Stimulated activated CD4-positive, alpha-beta T cell treated with anti-CD3 and anti-CD28 coated beads, TNF-alpha, amount 100 ng/mL, for 4 hours (primary cell): Measurements from ENCODE around the gene SMIM9.
"Not testable (repeated sequence)": the region's sequence is repeated elsewhere in the genome, so short reads cannot be mapped to it uniquely, and the experiment has no call there.

Experiments used
- DNase-seq, 3 experiments: peaks; one replicate each; pipeline ENCODE4 v3.0.0-alpha.2; 2020; ENCODE audit warnings: low read depth in 3 of 3

The SMIM9 gene

DNA sequence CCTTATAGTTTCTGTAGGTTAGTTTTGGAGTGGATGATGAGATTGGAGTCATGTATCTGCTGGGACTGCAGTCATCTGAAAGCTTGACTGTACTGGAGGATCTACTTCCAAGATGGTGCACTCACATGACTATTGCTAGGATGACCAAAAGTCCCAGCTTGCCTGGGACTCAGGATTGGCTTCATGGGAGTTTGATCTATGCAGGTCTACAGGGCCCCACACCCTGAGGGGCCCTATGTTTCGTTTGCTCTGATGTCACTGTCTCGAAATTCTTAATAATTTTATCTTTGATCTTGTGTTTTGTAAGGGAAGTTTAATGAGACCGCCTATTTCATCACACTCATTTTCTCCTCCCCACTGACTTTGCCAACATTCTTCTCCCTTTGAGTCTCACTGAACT is at the start of gene SMIM9:
Gene SMIM9, minus strand, starts transcription at position 101 of the 400 bp plus-strand sequence. CDS start 3,806 bp downstream, outside the sequence.
- DNase-seq, result no peak

DNA sequence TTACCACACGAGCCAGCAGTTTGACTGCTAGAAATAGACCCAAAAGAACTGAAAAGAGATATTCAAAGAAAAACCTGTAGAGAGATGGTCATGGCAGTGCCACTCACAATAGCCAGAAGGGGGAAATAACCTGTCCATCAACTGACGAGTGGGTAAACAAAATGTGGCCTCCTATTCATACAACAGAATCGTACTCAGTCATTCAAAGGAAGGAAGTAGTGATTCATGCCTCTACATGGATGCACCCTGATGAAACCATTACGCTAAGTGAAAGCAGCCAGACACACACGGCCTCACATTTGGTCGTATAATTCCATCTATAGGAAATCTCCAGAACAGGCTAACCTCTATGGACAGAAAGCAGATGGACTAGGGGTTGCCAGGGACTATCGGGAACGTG is 49.6 kb upstream of the SMIM9 start:
- not testable (repeated sequence) for DNase-seq

DNA sequence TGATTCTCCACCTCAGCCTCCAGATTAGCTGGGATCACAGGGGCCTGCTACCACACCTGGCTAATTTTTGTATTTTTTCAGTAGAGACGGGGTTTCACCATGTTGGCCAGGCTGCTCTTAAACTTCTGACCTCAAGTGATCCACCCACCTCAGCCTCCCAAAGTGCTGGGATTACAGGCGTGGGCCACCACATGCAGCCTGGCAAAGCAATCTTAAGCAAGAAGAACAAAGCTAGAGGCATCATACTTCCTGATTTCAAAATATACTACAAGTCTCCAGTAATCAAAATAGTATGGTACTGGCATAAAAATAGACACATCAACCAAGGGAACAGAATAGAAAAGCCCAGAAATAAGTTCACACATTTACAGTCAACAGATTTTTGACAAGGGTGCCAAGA is 38.9 kb upstream of the SMIM9 start:
- no peak for DNase-seq

DNA sequence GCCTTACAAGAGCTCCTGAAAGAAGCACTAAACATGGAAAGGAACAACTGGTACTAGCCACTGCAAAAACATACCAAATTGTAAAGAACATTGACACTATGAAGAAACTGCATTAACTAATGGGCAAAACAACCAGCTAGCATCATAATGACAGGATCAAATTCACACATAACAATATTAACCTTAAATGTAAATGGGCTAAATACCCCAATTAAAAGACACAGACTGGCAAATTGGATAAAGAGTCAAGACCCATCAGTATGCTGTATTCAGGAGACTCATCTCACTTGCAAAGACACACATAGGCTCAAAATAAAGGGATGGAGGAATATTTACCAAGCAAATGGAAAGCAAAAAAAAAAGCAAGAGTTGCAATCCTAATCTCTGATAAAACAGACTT is 34.1 kb upstream of the SMIM9 start:
- not testable (repeated sequence) for DNase-seq

DNA sequence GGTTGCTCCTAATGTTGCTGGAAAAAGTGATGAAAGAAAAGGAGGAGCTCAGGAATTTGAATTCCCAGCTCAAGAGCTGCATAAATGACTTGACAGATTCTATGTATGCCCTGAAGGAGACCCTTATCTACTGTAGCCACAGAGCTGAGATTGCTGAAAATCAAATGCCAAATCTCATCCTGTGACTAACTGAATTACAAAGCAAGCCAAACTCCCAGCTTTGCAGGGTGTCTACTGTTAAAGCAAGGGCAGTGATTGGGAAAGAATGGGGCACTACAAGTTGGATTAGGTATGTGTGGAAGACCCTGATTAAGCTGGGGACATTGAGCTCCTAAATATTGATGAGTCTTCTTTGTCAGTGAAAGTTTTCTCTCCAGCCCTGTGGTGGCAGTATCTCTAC is 20.8 kb upstream of the SMIM9 start:
- DNase-seq, result no peak

DNA sequence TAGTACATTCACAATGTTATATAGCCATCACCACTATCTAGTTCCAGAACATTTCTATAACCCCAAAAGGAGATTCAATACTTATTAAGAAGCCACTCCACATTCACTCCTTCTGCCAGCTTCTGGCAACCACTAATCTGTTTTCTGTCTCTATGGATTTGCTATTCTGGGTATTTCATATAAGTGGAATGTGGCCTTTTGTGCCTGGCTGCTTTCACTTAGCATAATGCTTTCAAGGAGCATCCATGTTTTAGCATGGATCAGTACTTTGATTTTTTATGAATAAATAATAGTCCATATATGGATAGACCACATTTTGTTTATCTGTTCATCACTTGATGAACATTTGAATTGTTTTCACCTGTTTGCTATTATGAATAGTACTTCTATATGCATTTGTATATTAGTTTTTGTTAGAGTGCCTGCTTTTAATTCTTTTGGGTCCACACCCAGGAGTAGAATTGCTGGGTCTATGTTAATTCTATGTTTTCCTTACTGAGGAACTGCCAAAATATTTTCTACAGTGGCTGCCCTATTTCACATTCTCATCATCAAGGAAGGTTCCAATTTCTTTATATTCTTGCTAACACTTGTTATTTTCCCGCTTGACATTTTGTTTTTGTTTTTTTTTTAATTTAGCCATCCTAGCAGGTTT is 16.6 kb upstream of the SMIM9 start:
- DNase-seq, result no peak

DNA sequence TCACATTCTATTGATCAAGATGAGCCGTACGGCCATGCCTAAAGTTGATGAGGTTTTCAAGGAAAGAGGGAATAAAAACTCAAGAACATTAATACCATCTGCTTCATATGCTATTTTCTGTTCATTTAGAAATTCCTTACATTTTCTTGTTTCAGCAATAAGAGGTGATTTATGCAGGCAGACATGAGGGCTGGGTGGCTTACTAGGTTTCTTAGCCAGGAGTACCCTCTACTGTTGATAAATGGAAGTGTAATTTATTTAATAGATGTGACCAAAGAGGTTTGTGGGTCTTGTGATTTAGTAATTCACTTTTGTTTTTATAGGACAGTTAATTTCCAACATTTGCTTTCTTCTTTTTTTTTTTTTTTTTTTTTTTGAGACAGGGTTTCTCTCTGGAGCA is 6.4 kb upstream of the SMIM9 start:
- DNase-seq, result no peak

DNA sequence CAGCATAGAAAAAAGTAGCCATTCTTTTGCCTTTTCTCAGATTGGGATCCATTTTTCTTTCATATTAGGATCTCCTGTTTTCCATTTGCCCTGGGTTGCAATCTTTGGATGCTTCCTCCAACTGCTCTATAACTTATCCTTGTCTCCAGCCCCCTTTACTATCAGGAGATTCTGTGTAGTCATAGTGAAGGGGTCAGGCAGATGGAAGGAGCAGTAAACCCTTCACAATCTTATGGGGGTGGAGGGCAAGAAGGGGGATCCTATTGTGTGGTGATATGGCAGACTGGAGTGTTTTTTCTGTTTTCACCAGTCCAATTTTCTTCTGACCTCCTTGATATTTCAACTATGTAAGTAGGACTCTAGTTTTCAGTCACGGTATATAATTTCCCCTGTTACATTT is 1.7 kb upstream of the SMIM9 start:
- DNase-seq, result no peak

DNA sequence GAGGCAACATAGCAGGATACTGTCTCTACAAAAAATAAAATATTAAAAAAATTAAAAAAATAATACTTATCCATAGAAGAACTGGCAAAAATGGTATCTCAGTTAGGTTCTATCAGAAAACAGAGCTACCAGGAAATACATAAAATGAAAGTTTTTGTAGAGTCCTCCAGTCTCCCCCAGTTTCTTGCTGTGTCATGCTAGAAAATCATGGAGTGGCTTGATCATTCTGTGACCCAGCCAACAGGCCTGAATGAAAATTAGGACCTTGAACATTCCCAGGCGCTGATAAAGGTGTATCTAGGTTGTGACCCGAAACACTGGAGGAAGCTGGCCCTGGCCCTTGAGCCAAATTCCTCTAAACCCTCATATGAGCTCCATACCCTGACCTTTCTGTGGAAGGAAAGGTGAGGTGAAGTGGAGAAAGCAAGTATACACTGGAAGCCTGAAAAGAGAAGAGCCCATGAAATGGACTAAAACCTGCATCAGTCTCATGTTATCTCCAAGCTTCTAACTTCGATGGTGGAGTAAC is 652 bp downstream of the SMIM9 start:
- no peak for DNase-seq

DNA sequence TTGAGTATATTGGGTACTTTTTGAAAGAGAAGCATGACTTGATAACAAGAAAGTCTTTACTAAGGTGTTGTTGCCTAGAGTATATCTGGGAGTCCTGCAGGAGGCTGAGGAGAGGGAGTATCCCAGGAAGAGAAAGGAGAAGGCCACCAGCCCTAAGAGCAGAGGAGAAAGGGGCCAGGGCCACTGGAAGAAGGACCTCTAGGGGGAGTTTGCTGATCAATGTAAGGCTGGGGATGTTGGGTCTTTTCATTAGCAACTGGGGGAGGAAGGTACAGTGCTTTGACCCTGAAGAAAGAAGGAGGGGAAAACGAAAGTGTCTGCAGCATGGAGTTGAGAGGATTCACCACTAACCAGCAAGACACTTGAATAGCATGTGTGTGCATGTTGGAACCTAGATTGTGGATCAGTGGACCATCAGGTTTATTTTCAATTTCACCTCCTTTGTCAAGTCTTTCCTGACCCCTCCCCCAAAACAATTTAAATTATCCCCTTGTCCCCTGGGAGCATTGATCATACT is 4.5 kb downstream of the SMIM9 start:
- no peak for DNase-seq

DNA sequence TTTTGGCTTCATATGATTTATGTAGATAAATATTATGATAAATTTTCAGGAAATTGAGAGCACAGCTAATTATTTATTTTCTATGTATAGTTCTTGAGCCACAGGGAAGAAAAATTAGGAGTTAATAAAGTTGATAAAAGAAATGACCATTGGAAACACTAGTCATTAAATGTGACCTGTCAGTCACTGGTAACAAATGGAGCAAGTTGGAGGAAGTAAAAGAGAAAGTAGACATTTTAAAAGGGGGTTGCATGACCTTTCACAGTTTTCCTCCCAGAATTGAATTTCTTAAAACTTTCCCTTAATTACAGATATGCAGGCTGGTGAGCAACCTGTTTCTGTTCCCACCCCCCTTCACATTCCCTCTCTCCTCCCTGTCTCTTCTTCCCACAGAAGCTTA is 5.3 kb downstream of the SMIM9 start:
- DNase-seq, result no peak

DNA sequence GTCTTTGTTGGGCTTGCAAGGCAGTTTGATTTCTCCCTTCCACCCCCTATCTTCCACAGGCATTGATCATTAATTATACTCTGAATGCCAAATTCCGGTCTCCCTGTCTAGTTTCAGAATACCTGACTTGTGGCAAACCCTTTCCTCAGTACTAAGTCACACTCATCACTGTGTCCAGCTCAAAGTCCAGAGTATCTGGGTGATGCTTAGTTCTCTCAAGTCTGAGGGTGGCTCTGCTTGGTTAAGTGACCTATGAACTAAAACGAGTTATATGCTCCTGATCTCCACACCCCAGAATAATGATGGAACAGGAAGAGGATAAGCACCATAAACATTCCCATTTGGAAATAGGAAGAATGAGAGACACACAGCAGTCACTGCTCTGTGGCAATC is 6.5 kb downstream of the SMIM9 start:
- no peak for DNase-seq

DNA sequence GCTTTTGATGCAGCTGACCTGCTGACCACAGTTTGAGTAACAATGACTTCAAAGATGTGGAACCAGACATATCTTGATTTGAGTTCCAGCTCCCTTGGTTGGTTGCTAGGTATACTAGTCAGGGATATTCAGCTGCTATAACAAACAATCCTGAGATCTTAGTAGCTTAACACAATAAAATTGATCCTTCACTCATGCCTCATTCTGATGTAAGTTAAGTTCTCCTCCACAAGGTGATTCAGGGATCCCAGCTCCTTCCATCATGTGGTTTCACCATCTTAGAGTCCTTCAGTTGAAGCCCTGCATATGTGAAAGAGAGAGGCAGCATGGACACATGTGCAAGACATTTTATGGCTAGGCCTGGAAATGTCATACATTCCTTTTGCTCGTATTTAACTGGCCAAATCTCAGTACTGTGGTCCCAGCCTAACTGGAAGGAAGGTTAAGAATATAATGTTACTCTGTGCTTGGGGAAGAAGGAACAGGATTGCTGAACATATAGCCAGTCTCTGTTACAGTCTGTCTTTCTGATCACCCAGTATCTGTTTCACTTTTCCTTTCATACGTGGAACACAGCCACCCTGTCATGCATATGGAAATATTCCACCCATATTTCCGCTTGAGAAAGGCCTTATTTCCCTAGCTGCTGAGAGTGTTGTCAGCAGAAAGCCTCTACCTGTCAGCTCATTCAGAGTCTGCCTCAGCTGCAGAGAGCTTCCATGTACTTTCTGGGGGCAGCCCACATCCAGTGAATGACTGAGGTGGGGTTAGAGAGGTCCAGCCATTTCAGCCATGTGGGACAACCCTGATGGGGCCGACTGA is 7.1 kb downstream of the SMIM9 start:
- DNase-seq, result no peak

DNA sequence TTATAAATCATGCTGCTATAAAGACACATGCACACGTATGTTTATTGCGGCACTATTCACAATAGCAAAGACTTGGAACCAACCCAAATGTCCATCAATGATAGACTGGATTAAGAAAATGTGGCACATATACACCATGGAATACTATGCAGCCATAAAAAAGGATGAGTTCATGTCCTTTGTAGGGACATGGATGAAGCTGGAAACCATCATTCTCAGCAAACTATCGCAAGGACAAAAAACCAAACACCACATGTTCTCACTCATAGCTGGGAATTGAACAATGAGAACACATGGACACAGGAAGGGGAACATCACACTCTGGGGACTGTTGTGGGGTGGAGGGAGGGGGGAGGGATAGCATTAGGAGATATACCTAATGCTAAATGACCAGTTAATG is 8.9 kb downstream of the SMIM9 start:
- not testable (repeated sequence) for DNase-seq

DNA sequence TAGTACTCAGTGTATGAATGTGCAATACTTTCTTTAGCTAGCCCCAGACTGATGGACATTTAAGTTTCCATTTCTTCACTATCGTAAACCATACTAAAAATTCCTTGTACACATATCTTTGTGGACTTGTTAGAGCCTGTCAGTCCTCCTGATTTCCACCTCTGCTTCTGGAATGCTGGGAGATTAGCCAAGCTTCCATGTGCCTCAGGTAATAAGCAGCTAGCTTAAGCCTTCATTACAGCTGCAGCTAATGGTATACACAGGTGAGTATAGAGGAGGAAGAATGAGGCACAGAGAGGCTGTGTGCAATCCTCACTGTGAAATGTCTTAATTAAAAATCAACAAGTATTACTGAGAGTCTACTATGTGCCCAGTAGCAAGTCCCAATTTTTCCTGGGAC is 9.8 kb downstream of the SMIM9 start:
- DNase-seq, result no peak

DNA sequence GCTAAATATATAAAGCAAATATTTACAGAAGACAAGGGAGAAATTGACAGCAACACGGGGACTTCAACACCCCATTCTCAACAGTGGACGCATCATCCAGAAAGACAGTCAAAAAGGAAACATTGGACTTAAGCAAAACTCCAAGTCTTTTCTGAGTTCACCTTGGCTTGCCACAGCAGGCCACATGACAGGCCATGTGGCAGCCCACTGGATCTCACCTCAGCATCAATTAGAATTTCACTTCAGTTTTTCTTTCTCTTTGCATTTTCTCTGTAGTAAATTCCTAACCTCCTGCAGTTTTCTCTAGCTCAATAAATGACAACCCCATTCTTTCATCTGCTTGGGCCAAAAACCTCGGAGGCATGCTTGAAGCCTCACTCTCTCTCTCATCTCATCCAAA is 12.4 kb downstream of the SMIM9 start:
- no peak for DNase-seq

DNA sequence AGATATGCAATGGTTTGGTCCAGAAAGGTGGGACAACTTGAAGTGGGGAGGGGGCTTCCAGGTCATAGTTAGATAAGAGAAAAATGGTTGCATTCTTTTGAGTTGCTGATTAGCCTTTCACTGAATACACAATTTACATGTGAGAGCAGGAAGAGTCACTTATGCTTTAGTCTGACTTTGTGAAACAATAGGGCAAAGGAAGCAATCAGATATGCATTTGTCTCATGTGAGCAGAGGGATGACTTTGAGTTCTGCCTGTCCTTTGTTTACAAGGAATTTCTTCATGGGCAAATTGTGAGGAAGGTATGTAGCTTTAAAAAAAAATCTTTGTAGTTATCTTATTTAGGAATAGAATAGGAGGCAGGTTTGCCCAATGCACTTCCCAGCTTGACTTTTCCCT is 12.9 kb downstream of the SMIM9 start:
- no peak for DNase-seq

DNA sequence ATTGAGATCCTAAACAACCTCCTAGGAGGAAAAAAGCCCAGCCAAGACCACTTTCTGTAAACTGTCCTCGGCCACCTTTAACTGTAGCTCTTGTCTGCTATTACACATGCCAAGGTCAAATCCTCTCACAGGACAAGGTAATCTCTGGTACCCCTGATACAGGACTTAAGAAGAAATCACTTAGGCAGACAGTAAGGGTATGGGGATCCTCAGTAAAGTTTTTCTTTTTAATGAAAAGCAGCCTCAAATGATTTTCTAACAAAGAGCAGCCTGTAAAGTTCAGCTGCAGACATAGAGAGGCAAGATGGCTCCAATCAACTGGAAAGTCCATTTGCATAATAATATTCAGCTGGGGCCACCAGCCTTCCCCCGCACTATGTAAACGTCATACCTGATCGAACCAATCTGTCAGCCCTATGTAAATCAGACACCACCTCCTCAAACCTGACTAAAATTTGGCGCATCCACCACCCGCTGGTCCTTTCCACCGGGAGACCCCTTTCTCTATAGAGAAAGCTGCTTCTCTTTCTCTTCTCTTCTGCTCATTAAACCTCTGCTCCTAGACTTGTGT is 14.6 kb downstream of the SMIM9 start:
- no peak for DNase-seq

DNA sequence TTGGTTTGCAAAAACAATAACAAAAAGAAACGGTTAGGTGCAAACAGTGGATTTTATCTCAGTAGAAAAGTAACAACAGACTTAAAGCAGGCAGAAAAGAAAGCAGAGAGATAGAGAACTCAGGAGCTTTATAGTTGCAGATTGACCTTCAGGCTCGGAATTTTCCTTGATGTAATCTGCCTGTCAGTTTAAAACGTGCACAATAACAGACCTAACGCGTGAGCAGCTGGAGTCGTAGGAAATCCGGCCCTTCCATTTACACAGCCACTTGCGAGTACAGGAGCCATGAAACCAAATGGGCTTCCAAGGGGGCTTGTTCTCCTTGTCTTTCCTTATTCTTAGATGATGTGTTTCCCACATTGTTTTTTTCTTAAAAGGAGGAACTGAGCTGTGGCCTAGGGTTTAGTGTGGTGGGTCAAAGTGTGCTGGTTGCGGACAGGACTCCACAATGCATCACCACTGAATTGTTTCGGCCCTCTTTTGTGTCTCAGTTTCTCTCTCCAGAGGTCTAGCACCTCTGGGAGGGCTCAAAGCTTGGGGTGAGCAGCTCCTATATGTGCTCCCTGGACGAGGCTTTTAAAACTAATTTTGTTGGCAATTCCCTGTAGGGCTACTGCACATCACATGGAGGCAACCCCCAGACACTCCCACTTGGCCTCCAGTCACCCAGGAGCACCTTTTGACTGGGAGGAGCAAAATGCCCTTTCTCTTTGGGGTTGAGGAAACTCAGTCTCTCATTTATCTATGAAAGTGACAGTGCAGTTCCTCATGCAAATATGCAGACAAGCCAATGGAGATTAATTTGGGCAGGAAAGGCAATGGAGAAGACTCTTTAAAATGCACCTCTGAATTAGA is 15.3 kb downstream of the SMIM9 start:
- no peak for DNase-seq

DNA sequence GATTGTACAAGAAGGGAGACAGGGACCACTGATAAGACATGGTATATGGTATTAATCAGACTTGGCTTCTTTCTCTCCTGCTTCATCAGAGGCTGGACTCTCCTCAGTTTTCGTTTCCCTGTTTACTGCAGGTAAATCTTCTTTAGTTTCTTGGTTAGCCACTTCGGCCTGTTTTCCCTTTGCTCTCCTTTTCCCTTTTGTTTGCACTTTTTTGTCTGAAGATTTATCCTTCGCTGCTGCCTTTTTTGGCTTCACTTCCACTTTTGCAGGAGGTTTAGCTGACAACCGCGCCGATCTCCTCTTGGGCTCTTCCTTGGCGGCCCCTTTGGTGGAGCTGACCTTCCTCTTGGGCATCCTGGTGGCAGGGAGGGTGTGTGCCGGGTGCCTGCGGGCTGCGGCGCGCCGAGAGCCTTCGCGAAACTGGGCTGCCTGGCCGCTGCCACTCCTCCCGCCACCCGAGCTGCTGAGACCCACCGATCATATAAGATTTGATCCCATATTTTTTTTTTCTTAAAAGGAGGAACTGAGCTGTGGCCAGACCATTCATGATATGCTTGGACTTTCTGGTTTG is 17.3 kb downstream of the SMIM9 start:
- DNase-seq, result not testable (repeated sequence)

DNA sequence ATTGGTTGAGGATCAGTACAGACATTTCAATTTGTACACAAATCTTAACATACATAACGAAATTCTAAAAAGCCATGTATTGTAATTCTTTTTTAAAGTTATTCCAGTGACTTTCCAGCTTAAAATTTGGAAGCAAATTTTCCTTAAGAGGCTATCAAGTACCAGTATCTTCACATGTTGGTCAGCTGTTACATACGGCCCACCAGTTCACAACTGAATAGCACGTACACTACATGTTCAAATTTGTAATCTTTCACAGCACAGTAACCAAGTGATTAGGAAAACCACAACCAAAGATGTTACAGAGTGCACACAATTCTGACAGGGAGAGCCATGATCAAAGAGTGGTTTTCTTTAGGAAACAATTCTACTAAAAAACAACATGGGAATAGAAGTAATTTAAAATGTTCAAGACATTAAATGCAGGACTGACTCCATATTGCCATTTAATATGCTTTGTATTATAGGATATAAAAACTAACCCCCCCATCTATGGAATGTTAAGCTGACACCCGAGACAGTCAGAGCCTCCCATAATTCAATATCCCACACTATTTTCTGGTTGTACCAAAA is 18.1 kb downstream of the SMIM9 start:
- not testable (repeated sequence) for DNase-seq
